GM23248 (cell line): ENCODE data around the gene PIK3R4.

Source experiments
- EZH2 ChIP-seq: fragments of 200-600 bp; sonication (generic); IDR thresholded peaks from 2 replicates; pipeline ENCODE4 v1.6.1; 2018; ENCODE audit warnings: antibody characterized with exemption, mild to moderate bottlenecking; ENCODE audit not compliant: insufficient read depth, poor library complexity, severe bottlenecking
- EZH2phosphoT487 ChIP-seq: fragments of 200-600 bp; sonication (generic); IDR thresholded peaks from 2 replicates; pipeline ENCODE4 v1.6.1; 2018; ENCODE audit warnings: antibody characterized with exemption, moderate library complexity, mild to moderate bottlenecking, low read depth; ENCODE audit not compliant: insufficient read depth

DNA sequence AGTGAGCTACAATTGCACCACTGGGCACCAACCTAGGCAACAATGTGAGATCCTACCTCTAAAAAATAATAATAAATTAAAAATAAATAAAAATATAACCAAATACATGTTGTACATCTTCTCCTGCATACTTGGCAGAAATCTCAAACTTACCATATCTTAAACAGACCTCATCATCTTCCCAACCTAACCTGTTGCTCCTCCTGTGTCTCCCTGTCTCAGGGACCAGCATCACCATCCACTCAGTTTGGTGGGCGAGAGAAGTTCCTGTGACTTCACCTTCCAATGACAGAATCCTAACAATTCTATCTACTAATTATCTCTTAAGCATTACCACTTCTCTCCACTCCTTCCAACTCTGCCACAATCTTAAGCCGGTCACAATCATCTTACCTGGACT is 3.3 kb downstream of the PIK3R4 start:
- no peak for TF ChIP-seq EZH2
- no peak for TF ChIP-seq EZH2phosphoT487
